ENCODE measurements around the gene TMEM141. TPM values are rescaled to one million over a fixed set of nuclear protein-coding genes. Genes with fewer than 3 reads are reported as not detected.

TMEM141 gene
- total and polyA plus RNA-seq, 2 of the 8 experiments (the other 6 are each of a cell fraction or from before 2014, with no cell fraction given): 51.1 to 137 TPM

DNA sequence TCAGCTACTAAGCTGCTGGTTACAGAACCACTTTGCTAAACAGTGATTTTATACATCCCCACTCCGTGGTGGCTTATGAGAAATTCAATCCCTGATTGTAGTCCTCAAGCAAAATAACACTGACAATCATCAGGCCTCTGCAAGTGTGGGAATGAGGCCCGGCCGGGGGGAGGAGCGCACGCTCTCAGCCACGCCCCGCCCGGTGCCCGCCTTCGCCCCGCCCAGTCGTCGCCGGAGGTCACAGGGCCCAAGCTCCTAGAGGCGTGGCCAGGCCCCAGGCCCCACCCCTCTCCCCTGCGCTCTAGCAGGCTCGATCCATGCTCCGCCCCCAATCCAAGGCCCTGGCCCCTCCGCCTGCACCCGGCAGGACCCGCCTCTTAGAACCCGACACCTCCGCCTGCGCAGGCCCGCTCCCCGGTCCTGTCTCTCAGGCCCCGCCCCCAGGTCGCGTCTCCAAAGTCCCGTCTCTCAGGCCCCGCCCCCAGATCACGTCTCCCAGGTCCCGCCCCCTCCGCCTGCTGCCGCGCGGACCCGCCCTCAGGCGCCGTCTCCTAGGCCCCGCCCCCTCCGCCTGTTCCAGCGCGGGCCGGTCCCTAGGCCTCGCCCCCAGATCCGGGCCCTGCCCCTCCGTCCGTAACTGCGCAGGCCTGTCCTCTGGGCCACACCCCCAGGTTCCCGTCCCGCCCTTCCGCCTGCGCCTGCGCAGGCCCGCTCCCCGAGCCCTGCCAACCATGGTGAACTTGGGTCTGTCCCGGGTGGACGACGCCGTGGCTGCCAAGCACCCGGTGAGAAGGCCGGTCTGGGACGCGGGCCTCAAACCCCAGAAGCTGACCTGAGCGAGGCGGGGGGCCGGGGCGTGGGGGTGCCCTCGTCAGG, at the start of gene TMEM141 (continued):
- TF ChIP-seq, protein P1, sequence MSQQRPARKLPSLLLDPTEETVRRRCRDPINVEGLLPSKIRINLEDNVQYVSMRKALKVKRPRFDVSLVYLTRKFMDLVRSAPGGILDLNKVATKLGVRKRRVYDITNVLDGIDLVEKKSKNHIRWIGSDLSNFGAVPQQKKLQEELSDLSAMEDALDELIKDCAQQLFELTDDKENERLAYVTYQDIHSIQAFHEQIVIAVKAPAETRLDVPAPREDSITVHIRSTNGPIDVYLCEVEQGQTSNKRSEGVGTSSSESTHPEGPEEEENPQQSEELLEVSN (IDR thresholded peaks at IDR 0.05): no peak

Data from H1 (cell line).